Activated CD8-positive, alpha-beta memory T cell treated with anti-CD3 and anti-CD28 coated beads for 24 hours (primary cell): Measurements from ENCODE around the gene PPDPF.
"Not testable (repeated sequence)": the region's sequence is repeated elsewhere in the genome, so short reads cannot be mapped to it uniquely, and the experiment has no call there.

Experiments
- DNase-seq: peaks from one replicate; pipeline ENCODE4 v3.0.0-alpha.2; 2020

Gene PPDPF

GRCh38 chr20:63566395-63567135, 46.0 kb downstream of the PPDPF start:
- no peak for DNase-seq

- DNase-seq, result no peak
Measured at GRCh38 chr20:63567136-63567385, 46.5 kb downstream of the PPDPF start.

- DNase-seq, result peak; percentile 82
Measured at GRCh38 chr20:63567386-63568169, 47.0 kb downstream of the PPDPF start.

GRCh38 chr20:63568170-63568981, 47.8 kb downstream of the PPDPF start:
- no peak for DNase-seq

DNA sequence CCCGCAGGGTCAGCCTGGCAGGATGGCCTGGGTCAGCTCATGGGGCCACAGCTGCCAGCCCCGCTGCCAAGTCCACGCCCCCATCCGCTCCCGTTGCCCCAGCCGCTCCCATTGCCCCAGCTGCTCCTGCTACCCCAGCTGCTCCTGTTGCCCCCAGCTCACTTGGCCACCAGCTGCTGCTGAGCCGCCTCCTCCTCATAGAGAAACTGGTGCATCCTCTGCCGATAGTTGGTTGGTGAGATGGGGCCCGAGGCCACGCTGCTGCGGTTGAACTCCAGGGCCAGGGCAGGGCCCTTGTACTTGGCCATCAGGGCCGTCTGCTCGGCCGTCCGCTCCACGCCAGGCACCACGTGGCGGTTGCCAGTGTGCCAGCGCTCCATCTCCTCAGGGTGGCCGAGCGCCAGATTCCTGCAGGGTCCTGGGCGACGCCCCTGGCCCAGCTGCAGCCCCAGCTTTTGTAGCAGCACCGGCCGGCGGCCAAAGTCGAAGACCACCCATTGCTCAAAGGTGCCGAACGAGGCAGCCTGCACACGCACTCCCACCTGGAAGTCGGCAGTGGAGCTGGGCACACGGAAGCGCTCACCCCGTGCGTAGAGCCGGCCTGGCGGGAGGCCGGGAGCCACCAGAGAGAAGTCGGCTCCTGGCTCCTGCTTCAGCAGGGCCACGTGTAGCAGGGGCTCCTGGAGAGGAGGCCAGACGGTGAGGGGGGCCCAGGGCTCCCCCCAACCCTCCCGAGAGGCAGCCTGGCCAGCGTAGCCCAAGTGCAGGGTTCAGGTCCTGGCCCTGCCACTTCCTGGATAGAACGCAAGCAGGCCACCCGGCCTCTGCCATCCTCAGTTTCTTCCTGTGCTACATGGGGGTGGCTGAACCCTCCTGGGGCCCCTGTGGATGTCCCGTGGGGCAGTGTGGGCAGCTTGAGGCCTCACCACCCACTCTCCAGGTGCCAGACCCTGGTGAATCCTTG, 48.7 kb downstream of the PPDPF start:
- DNase-seq, result no peak

GRCh38 chr20:63570281-63571086, 49.9 kb downstream of the PPDPF start:
- no peak for DNase-seq

GRCh38 chr20:63571087-63571478, 50.5 kb downstream of the PPDPF start:
- not testable (repeated sequence) for DNase-seq
